HG03280 (cell line): ENCODE results near the gene SCG2.
"Not testable (repeated sequence)": the region's sequence is repeated elsewhere in the genome, so short reads cannot be mapped to it uniquely, and the experiment has no call there.

Experiments used
- ATAC-seq: cut with Tn5 transposase; IDR thresholded peaks from one replicate; pipeline ENCODE4 v1.9.1; 2021; ENCODE audit warnings: mild to moderate bottlenecking, moderate library complexity; ENCODE audit not compliant: unreplicated experiment

Gene SCG2

GRCh38 chr2:223612501-223612900 lies 10.3 kb upstream of the SCG2 start:
- no peak for ATAC-seq

GRCh38 chr2:223611061-223611460 lies 8.9 kb upstream of the SCG2 start:
- no peak for ATAC-seq

DNA sequence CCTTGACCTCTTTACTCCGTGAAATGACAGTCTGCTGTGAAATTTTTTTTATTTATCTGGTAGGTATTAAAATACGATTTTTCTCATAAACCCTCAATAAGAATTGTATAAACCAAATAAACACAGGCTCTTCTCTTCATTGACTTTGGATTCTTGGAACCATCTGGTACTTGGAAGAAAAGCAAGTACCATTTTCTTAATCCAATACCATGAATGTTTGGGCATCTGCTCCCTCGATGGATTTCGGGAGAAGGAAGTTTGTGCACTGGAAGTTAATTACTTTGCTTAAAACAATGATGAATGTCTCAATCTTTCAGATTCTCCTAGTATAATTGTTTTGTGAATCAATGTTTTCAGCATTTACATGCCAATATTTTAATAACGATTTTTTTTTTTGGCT lies 5.3 kb upstream of the SCG2 start:
- no peak for ATAC-seq

GRCh38 chr2:223606946-223607345 lies 4.8 kb upstream of the SCG2 start:
- ATAC-seq: no peak

DNA sequence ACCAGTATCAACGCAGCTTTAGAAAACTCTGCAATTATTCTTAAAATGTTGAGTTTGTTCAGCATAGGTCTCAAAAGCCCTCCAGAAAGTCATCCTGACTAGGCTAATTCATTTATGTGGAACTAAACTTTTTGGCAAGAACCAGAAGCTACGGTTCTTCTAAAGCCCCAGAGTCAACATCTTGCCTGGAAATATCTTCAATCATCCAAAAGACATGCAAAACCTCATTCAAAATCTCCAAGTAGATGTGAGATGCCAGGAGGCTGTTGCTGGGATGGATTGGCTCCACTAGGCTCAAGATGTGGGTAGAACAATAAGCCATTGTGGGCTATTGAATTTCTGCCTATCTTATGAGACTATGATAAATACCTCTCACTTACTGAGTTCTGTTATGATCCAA lies 2.1 kb upstream of the SCG2 start:
- ATAC-seq: no peak

- no peak for ATAC-seq
Measured at GRCh38 chr2:223602972-223603371, 811 bp upstream of the SCG2 start.

DNA sequence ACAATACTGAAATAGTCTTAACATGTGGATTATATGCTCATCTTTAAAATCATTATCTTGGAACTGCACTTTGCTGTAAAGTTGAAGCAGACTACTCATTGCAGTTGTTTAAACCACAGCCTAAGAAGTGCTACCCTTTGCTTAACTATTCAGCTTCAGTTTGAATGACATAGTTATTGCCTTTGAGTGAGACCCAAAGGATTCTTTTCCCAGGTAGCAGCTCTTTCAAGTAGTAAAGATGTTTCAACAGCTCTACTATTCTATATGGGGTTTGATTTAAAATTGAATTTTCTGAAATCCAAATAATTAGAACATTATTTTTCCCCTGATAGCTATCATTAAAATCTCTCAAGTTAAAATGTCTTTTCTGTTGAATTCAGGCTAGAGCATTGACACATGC lies 1.1 kb downstream of the SCG2 start:
- ATAC-seq: no peak

- ATAC-seq: no peak
Measured at GRCh38 chr2:223599640-223600380, 2.4 kb downstream of the SCG2 start.

GRCh38 chr2:223598994-223599639 lies 3.0 kb downstream of the SCG2 start:
- ATAC-seq: no peak

- ATAC-seq: no peak
Measured at GRCh38 chr2:223597076-223597475, 5.1 kb downstream of the SCG2 start.

GRCh38 chr2:223596208-223596607 lies 6.0 kb downstream of the SCG2 start:
- ATAC-seq: no peak

- no peak for ATAC-seq
Measured at GRCh38 chr2:223594831-223595230, 7.3 kb downstream of the SCG2 start.

- ATAC-seq: no peak
Measured at GRCh38 chr2:223594259-223594658, 7.9 kb downstream of the SCG2 start.

- ATAC-seq: not testable (repeated sequence)
Measured at GRCh38 chr2:223592689-223593088, 9.5 kb downstream of the SCG2 start.

GRCh38 chr2:223591596-223591995 lies 10.6 kb downstream of the SCG2 start:
- ATAC-seq: no peak

- ATAC-seq: no peak
Measured at GRCh38 chr2:223590964-223591363, 11.2 kb downstream of the SCG2 start.

DNA sequence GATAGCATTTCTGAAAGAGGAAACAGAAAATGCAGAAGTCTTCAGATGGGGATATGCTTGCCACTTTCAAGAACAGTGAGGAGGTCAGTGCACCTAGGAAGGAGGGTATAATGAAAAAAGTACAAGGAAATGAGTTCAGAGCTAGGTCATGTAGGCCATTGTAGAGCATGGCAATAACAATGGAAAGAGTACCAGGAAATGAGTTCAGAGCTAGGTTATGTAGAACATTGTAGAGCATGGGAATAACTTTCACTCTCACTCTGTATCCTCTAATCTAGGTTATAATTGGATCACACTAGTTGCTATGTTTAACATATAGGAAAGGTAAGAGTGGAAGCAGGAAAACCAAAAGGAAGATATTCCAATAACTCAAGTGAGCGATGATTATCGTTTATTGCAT lies 12.3 kb downstream of the SCG2 start:
- no peak for ATAC-seq

- ATAC-seq: no peak
Measured at GRCh38 chr2:223588251-223588650, 13.9 kb downstream of the SCG2 start.

GRCh38 chr2:223587301-223587700 lies 14.9 kb downstream of the SCG2 start:
- no peak for ATAC-seq

DNA sequence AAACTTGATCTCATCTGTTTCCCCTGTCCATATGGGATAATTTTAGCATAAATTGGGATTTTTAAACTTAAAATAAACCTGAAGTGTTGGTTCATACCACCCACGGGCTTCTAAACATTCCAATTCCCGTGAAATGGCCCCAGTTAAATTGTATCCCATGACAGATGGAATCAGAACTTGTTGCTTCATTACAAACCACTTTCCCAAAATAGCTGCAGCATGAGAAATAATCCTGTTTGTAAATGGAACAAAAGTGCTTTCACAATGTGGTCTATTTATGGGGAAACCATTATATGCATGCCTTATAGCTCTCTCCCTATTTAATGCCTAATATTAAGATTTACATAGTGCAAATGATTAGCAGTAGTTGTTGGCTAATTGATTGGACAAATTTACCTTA lies 15.9 kb downstream of the SCG2 start:
- ATAC-seq: no peak

GRCh38 chr2:223585666-223586065 lies 16.5 kb downstream of the SCG2 start:
- ATAC-seq: no peak

GRCh38 chr2:223582001-223582400 lies 20.2 kb downstream of the SCG2 start:
- no peak for ATAC-seq

GRCh38 chr2:223580951-223581350 lies 21.2 kb downstream of the SCG2 start:
- no peak for ATAC-seq
